HepG2 (cell line): ENCODE data around the gene PAM16. TPM values are rescaled to one million over a fixed set of nuclear protein-coding genes. Genes with fewer than 3 reads are reported as not detected.

ENCODE experiments used
- BHLHE40 ChIP-seq: IDR thresholded peaks from 2 replicates; pipeline ENCODE4 v1.6.1; 2011; ENCODE audit warnings: low read length, improper control_type of control experiment
- BORCS8-MEF2B ChIP-seq: sonication (generic); formaldehyde crosslinking; IDR thresholded peaks from 2 replicates; pipeline ENCODE4 v1.8.0; 2022; ENCODE audit warnings: mild to moderate bottlenecking, missing genetic modification reagents
- FOXA1 ChIP-seq, 2 experiments: fragments of 450-650 bp in 1 of 2; sonication (generic) in 1 of 2; formaldehyde crosslinking in 1 of 2; IDR thresholded peaks; 2 replicates each; pipeline versions ENCODE4 v1.4.0 to v1.6.1; 2016 to 2020; ENCODE audit warnings: missing genetic modification reagents in 1 of 2
- FOXP1 ChIP-seq, 2 experiments: fragments of 450-650 bp in 1 of 2; IDR thresholded peaks; 2 replicates each; pipeline ENCODE4 v1.6.1; 2017 to 2018; ENCODE audit warnings: antibody characterized with exemption in 1 of 2
- MXI1 ChIP-seq: IDR thresholded peaks from 3 replicates; pipeline ENCODE4 v1.6.1; 2012; ENCODE audit warnings: low read depth, low read length, inconsistent platforms, borderline replicate concordance
- NFKB2 ChIP-seq: sonication (generic); formaldehyde crosslinking; IDR thresholded peaks from 2 replicates; pipeline ENCODE4 v1.4.0; 2020; ENCODE audit warnings: missing genetic modification reagents, borderline replicate concordance
- NR2F6 ChIP-seq, 2 experiments: IDR thresholded peaks; 2 replicates each; pipeline ENCODE4 v1.6.1; 2016; ENCODE audit warnings: antibody characterized with exemption in 1 of 2, mild to moderate bottlenecking in 1 of 2
- PHF20 ChIP-seq: sonication (generic); formaldehyde crosslinking; IDR thresholded peaks from 2 replicates; pipeline ENCODE4 v1.5.0; 2020; ENCODE audit warnings: mild to moderate bottlenecking, missing genetic modification reagents
- RFXAP ChIP-seq: sonication (generic); formaldehyde crosslinking; IDR thresholded peaks from 2 replicates; pipeline ENCODE4 v1.4.0; 2020; ENCODE audit warnings: missing genetic modification reagents, borderline replicate concordance
- SOX6 ChIP-seq, 2 experiments: fragments of 450-650 bp in 1 of 2; sonication (generic) in 1 of 2; formaldehyde crosslinking in 1 of 2; IDR thresholded peaks; 2 replicates each; pipeline versions ENCODE4 v1.4.0 to v1.6.1; 2017 to 2020; ENCODE audit warnings: antibody characterized with exemption in 1 of 2, mild to moderate bottlenecking in 1 of 2, missing genetic modification reagents in 1 of 2
- SPEN ChIP-seq: sonication (generic); formaldehyde crosslinking; IDR thresholded peaks from 2 replicates; pipeline ENCODE4 v1.5.1; 2020; ENCODE audit warnings: low read depth, mild to moderate bottlenecking, missing genetic modification reagents
- SRSF4 ChIP-seq: fragments of 200-400 bp; formaldehyde crosslinking; IDR thresholded peaks from one replicate; pipeline ENCODE4 v1.6.1; 2018; ENCODE audit warnings: mild to moderate bottlenecking, low read depth, low read length, moderate library complexity; ENCODE audit not compliant: poor library complexity, severe bottlenecking
- YEATS2 ChIP-seq: sonication (generic); formaldehyde crosslinking; IDR thresholded peaks from 2 replicates; pipeline ENCODE4 v1.4.0; 2020; ENCODE audit warnings: missing genetic modification reagents, borderline replicate concordance
- ZNF234 ChIP-seq: sonication (generic); formaldehyde crosslinking; conservative IDR thresholded peaks from 2 replicates; pipeline ENCODE4 v1.5.1; 2020; ENCODE audit warnings: mild to moderate bottlenecking, missing genetic modification reagents
- ZNF329 ChIP-seq: sonication (generic); formaldehyde crosslinking; IDR thresholded peaks from 2 replicates; pipeline ENCODE4 v1.9.0; 2021; ENCODE audit warnings: low read depth, mild to moderate bottlenecking, missing genetic modification reagents
- ZNF337 ChIP-seq: sonication (generic); formaldehyde crosslinking; IDR thresholded peaks from 2 replicates; pipeline ENCODE4 v1.5.1; 2020; ENCODE audit warnings: missing genetic modification reagents, low read depth, mild to moderate bottlenecking, borderline replicate concordance
- ZSCAN30 ChIP-seq: sonication (generic); formaldehyde crosslinking; IDR thresholded peaks from 2 replicates; pipeline ENCODE4 v1.5.0; 2020; ENCODE audit warnings: mild to moderate bottlenecking, missing genetic modification reagents
- polyA plus RNA-seq, 8 experiments: library from polyadenylated mRNA; depleted of rRNA in 3 of 8; stranded (reverse) in 7 of 8; unstranded in 1 of 8; fragments of >200 nt; fragmentation: Illumina TruSeq in 4 of 8; extraction: Trizol in 4 of 8; gene quantifications; 2 replicates each; pipeline versions ENCODE4 v1.2.1 to v1.2.3, GENCODE V29; 2011 to 2016; ENCODE audit warnings: low read depth in 4 of 8, missing spikeins in 1 of 8, mixed read lengths in 1 of 8; ENCODE audit not compliant: insufficient read depth in 1 of 8
- total RNA-seq, 5 experiments: library from RNA; depleted of rRNA; stranded (reverse); fragments of >200 nt; fragmentation: Illumina TruSeq; extraction: Trizol; gene quantifications; 2 replicates each; pipeline ENCODE4 v1.2.3, GENCODE V29; 2016; ENCODE audit warnings: low read depth in 1 of 5
- TF ChIP-seq, protein P1 (sequence below): IDR thresholded peaks from 2 replicates; pipeline ENCODE4 v1.6.1; 2018; ENCODE audit warnings: missing genetic modification reagents
- TF ChIP-seq, protein P2 (sequence below): sonication (generic); formaldehyde crosslinking; IDR thresholded peaks from 2 replicates; pipeline ENCODE4 v1.8.0; 2023; ENCODE audit warnings: mild to moderate bottlenecking, missing genetic modification reagents

Gene PAM16
- total and polyA plus RNA-seq, 2 of the 13 experiments (the other 11 are each of a cell fraction or from before 2014, with no cell fraction given) = 51.5 to 51.8 TPM

DNA sequence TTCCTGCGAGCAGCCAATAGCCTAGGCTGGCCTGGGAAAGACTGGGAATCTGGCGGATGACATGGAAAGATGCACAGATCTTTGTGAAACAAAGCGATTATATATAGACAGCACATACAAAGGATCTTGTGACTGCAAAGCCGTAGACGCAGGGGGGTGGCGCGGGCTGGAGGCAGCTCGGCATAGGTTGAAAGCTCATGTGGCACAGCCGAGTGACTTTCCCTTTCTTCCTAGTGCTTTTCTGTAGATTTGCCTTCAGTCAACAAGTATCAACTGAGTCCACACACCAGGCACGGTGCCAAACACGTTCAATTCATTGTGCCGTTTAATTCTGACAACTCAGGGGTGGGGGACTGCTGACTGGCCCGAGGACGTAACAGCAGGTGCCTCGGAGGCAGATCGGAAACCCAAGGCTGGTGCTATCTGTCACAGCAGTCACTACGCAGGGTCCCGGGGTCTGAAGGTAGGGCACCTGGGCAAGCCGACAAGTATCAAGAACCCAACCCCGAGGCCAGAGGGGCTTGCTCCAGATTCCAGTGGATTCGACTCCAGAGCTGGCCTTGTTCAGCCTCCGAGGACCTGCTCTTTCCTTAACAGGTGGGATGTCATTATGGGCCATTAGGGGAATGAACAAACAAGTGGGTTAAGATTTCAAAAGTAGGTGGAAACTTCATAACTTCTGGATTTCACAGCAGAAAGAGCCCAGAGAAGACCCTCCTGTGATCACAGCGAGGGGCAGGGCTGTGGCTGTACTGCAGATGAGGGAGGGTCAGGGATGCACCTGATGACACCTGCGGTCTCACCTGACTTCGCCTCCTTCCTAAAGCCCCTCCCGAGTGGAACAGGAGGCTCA lies 5.9 kb downstream of the PAM16 start (continued):
- TF ChIP-seq YEATS2 (CRISPR knock-in tag) = 0 out of 2 replicates have a peak, but pooled peaks have one; percentile 11
- no peak for TF ChIP-seq NFKB2 (CRISPR knock-in tag)
- TF ChIP-seq, protein P1, sequence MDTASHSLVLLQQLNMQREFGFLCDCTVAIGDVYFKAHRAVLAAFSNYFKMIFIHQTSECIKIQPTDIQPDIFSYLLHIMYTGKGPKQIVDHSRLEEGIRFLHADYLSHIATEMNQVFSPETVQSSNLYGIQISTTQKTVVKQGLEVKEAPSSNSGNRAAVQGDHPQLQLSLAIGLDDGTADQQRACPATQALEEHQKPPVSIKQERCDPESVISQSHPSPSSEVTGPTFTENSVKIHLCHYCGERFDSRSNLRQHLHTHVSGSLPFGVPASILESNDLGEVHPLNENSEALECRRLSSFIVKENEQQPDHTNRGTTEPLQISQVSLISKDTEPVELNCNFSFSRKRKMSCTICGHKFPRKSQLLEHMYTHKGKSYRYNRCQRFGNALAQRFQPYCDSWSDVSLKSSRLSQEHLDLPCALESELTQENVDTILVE (CRISPR knock-in tag) = no peak
- peak; percentile 75 for TF ChIP-seq BHLHE40
- no peak for TF ChIP-seq FOXP1 (IDR thresholded peaks at IDR 0.05)
- peak; percentile 47 for TF ChIP-seq FOXP1 (CRISPR knock-in tag; IDR thresholded peaks at IDR 0.05)
- TF ChIP-seq NR2F6 (IDR thresholded peaks at IDR 0.05) = no peak
- no peak for TF ChIP-seq NR2F6 (CRISPR knock-in tag; IDR thresholded peaks at IDR 0.05)
- TF ChIP-seq ZNF337 = no peak
- TF ChIP-seq SRSF4 = no peak
- TF ChIP-seq PHF20 = no peak
- TF ChIP-seq, protein P2, sequence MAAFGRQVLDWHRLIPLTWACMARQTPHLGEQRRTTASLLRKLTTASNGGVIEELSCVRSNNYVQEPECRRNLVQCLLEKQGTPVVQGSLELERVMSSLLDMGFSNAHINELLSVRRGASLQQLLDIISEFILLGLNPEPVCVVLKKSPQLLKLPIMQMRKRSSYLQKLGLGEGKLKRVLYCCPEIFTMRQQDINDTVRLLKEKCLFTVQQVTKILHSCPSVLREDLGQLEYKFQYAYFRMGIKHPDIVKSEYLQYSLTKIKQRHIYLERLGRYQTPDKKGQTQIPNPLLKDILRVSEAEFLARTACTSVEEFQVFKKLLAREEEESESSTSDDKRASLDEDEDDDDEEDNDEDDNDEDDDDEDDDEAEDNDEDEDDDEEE (CRISPR knock-in tag) = peak; percentile 82; the same call in 1 of the 2 replicates
- no peak for TF ChIP-seq FOXA1 (IDR thresholded peaks at IDR 0.05)
- TF ChIP-seq FOXA1 (CRISPR knock-in tag; IDR thresholded peaks at IDR 0.05) = peak; percentile 63
- TF ChIP-seq RFXAP (CRISPR knock-in tag) = no peak
- TF ChIP-seq SOX6 (IDR thresholded peaks at IDR 0.05) = no peak
- TF ChIP-seq SOX6 (CRISPR knock-in tag; IDR thresholded peaks at IDR 0.05) = peak; percentile 50; the same call in 1 of the 2 replicates
- TF ChIP-seq MXI1 = peak; percentile 69; the same call in 1 of the 3 replicates
- TF ChIP-seq BORCS8-MEF2B (CRISPR knock-in tag) = no peak
- 0 out of 2 replicates have a peak, but pooled peaks have one; percentile 12 for TF ChIP-seq SPEN (CRISPR knock-in tag)
- TF ChIP-seq ZSCAN30 (CRISPR knock-in tag) = no peak
- TF ChIP-seq ZNF234 (CRISPR knock-in tag) = no peak
- TF ChIP-seq ZNF329 (CRISPR knock-in tag) = 0 out of 2 replicates have a peak, but pooled peaks have one; percentile 14
